A375 (cell line): ENCODE results near the gene PANK3. TPM values are rescaled to one million over a fixed set of nuclear protein-coding genes. Genes with fewer than 3 reads are reported as not detected.

Source experiments
- small RNA-seq: library from RNA; depleted of rRNA; stranded (forward); fragments of <200 nt; gene quantifications from one replicate; pipeline ENCODE3, GENCODE V24; 2014
- total RNA-seq: library from RNA; depleted of rRNA; stranded (reverse); fragments of >200 nt; shearing (Covaris generic); gene quantifications from 2 replicates; pipeline ENCODE4 v1.2.3, GENCODE V29; 2014; rRNA removed

Gene PANK3
- total RNA-seq = 23.7 and 28.7 TPM in 2 replicates

DNA sequence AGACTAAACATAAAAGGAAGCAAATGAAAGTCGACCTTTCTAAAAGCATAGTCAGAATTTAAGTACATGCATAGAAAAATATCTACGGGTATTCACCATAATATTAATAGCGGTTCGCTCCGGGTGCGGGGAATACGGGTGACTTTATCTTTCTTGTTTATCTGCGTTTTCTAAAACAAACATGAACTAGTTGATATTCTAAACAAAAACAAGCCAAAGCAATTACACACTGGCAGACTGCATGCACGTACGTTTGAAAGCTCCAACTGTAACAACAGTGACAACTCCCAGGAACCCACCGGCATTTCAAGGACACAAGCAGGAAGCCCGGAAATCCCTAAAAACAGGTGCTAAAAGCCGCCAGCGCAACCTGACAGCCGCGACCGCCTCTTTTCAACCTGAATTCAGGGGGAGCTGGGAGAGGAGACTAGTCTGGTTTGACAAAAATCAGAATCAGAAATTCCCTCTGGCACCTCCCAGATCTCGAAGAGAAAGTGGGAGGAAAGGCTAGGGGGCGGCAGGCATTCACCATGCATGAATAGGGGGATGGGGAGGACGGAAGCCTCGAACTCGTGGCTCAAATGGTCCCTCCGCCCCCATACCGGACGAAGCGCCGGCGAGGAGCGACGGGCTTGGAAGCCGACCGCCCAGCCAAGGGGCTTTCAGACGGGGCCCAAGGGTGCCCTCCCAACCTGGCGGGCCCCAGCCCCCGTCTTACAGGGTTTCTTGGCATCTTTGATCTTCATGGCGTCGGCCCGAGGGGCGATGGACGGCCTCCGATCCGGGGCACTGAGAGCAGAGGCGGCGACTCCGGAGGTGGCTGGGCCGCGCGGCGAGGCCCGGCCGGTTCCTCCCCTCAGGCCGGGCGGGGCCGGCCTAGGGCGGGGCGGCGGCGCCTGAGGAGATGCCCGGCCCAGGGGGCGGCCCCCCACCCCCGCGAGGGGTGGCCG, at the start of gene PANK3:
Gene PANK3 (minus strand): TSS at position 831 of the 950 bp plus-strand sequence. CDS start 85 bp downstream, at position 746.

DNA sequence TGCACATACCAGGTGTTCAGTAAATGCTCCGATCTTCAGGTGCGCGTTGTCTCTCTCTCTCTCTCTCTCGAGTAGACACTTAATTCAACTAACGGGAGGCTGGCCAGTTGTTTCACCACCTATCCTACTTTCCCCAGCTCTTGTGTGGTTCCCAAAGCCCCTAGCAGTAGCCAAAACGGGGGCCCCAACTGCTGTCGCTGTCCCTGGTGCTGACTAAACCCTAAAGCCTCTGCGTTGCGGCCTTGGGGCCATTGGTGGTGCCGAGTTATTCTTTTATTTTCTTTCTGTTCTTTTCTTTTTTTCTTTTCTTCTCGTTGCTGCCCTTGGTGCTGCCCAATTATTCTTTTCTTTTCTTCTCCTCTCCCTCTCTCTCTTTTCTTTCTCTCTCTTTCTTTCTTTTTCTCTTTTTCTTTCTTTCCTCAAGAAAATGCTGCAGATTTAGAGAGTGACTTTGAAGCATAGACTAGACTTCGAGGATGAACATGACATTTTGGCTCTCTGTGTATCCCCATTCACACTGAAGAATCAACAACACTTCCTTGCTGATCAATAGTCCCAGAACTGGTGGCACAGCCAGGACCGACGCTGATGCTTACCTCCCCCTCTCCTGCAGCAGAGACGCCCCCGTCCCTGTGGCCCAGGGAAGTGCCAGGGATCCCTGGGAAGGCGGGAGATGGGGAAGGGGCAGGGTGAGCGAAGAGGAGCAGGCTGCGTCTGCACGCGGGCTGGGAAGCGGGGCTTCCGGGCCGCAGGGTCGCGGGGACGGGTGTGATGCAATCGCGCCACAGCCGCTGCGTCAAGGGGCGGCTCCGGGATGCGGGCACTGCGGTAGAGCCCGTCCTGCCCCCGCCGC, 50.4 kb downstream of the PANK3 start, which contains the start of gene FBLL1:
Gene FBLL1 (plus strand): TSS at position 785 of the 853 bp plus-strand sequence. CDS start 200 bp downstream, outside the sequence.

Small RNA genes within 50 kb of the gene (small RNA-seq; reads per million reads assigned to genes)
- gene MIR103A1 = not detected

Other genes starting within 250 kb of the PANK3 start
- 159 and 205 TPM in 2 replicates for gene RARS1, start 92.9 kb downstream of the PANK3 start, total RNA-seq
- 1.8 and 7.6 TPM in 2 replicates for gene FBLL1, start 50.1 kb downstream of the PANK3 start, total RNA-seq